ELF-1 (cell line): ENCODE data around the gene TRERF1.

Experiments
- DNase-seq: peaks from one replicate; pipeline ENCODE4 v3.0.0-alpha.2; 2016; ENCODE audit warnings: low read depth, low spot score

The TRERF1 gene

DNA sequence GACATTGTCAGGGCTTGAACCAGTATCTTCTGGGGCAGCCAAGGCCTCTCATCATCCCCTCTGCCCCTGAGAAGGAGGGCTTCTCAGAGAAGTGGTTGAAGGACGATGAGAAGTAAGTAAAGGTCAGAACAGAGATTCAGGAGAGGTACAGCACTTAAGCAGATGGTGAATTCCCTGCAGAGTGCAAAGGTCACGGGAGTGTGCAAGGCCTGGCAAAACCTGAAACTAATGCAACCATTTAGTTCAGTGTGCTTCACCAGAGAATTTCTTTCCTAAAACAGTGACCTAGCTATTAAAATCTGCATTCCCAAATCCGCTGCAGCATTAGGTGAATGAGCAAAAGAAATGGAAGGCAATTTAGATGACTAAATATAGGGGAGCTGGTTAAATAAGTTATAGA is 58.4 kb downstream of the TRERF1 start:
- no peak for DNase-seq

DNA sequence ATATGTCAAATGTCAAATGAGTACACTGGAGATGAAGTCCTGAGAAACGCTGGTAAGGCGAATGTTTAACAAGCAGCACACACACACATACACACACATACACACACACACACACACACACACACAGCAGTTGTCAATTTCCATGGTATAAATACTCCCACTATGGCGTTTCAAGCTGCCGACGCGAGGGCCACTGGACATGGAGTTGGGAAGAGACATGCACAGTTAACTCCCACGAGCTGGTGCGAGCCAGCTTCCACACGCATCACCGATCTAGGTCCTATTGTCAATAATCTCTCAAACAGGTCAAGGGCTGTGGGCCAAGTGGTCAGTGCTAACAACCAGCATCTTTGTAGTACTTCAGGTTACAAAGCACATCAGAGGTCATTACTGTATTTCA is 58.9 kb downstream of the TRERF1 start:
- DNase-seq, result no peak

DNA sequence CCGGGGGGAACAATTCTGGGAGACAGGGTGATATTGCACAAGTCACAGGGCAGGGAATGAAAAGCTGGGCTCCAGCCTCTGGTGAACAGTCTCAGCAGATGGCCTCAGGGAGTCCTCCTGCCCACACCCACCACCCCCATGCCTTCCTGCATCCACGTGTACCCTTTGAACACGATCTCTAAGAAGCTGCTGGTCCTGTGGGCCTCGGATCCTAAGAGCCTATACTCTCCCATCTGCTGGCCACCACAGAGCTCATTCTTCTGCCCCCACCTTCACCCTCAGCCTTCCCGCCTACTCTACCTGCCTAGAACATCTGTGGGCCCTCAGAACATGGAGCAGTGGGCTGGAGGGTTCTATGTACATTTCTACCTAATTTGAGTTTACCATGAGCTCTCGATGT is 60.3 kb downstream of the TRERF1 start:
- DNase-seq, result no peak

- DNase-seq, result no peak
Observed at GRCh38 chr6:42390228-42390934, 61.3 kb downstream of the TRERF1 start.

- DNase-seq, result no peak
Observed at GRCh38 chr6:42389736-42390135, 62.0 kb downstream of the TRERF1 start.

- no peak for DNase-seq
Observed at GRCh38 chr6:42388046-42388445, 63.7 kb downstream of the TRERF1 start.

DNA sequence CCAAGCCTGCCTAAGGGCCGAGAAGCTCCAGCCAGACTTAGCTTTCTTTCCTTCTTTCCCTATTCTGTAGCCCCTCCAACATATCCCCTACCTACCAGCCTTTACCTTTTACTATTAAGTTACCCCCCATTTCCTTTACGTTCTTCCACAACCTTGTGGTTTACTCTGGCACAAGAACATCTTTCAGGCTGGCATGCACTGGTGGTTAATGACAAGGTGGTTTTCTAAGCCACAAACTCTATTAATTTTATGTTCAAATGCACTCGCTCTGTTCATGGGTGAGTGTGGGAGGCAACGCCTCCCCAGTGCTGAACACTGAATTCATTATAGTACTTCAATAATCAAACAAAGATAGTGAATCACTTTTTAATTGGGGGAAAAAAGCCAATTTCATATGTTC is 64.4 kb downstream of the TRERF1 start:
- DNase-seq, result no peak

DNA sequence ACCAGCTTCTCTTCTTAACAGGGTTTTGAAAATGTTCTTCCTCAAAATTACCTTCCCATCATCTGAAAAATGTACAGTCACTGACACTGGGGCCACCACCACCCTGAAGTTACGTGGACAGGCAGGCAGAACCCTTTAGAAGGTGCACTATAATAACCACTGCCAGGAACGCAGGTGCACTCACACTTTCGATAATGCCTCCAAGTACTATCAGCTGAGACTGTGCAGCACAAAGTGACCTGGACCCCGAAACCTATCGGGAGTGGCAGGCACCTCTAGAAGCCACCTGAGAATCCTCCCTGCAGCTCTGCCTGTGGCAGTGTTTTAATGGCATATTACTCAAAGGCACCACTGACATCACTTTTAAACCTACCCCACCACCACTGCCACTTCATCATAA is 66.4 kb downstream of the TRERF1 start:
- no peak for DNase-seq

DNA sequence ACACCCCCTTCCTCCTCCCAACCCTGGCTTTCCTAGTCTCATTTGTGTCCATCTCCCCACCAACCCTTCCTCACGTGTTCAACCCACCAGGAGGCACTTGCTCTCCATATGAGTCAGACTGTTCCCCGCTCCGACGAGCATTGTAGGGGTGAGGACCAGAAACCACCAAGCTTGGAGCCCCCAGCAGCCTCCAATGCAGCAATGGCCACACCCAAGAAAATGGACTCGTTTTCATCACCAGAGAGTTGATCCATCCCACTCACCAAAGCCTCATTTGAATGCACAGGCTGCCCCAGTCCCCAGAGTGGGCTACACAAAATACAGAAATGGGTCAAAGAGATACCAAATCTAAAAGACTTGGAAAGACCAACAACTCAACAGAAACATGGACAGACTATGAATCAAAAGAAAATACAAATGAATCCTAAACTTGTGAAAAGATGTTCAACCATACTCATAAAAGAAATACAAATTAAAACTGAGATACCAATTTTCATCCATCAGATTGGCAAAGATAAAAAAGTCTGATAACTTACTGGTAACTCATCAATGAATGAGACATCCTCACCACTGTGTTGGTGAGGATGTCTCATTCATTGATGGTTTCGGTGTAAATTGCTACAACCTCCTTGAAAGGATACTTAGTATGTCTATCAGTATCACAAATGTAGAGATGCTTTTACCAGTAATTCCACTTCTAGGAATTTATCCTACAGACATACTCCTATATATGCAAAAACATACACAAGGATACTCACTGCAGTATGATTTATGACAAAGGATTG is 68.1 kb downstream of the TRERF1 start:
- DNase-seq, result no peak

- DNase-seq, result no peak
Observed at GRCh38 chr6:42381850-42382249, 69.9 kb downstream of the TRERF1 start.

- DNase-seq, result no peak
Observed at GRCh38 chr6:42380228-42380979, 71.3 kb downstream of the TRERF1 start.

- DNase-seq, result no peak
Observed at GRCh38 chr6:42378536-42378935, 73.2 kb downstream of the TRERF1 start.

- no peak for DNase-seq
Observed at GRCh38 chr6:42378125-42378524, 73.6 kb downstream of the TRERF1 start.

DNA sequence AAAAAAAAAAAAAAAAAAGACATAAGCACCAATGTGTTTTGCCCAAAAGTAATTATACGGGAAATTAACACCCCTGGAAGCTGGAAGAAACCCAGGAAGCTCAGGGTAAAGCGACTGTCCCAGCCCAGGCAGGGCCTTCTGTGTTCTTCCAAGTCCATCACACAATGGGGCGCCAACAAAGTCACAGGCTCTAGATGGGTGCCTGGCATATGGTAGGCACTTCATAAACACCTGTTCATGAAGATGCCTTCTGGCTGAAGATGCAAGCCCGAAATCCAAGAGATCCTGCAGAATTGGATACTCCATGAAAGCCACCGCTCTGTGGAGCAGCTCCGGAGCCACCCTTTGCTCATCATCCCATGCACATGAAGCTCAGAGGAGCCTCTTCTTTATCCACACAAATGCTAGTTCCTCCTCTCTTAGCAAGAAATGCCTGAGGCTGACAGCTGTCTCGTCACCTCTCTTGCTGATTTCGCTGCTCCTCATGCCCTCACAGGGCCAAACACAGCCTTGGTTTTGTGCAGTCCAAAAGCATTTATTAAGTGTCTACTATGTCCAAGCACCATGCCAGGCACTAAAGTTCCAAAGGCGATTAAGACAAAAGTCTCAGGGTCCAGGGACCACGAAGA is 76.6 kb downstream of the TRERF1 start:
- no peak for DNase-seq

GRCh38 chr6:42374018-42374669 is 77.6 kb downstream of the TRERF1 start:
- DNase-seq, result no peak

DNA sequence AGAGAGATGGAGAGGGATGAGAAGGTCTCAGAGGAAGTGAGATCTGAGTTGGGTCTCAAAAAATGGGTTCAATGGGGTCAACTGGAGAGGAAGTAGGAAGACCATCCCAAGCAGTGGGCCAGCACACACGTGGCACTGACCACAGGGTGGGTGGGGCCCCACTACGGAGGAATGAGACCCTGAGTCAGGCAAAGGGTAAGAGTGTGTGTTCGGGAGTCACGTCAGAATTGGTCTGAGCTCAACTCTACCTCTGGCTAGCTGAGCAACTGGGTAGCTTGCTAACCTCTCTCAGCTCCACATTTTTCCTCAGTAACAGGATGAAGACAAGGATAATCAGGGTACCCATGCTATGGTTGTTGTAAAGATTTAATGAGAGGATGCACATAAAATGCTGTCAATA is 79.0 kb downstream of the TRERF1 start:
- no peak for DNase-seq

DNA sequence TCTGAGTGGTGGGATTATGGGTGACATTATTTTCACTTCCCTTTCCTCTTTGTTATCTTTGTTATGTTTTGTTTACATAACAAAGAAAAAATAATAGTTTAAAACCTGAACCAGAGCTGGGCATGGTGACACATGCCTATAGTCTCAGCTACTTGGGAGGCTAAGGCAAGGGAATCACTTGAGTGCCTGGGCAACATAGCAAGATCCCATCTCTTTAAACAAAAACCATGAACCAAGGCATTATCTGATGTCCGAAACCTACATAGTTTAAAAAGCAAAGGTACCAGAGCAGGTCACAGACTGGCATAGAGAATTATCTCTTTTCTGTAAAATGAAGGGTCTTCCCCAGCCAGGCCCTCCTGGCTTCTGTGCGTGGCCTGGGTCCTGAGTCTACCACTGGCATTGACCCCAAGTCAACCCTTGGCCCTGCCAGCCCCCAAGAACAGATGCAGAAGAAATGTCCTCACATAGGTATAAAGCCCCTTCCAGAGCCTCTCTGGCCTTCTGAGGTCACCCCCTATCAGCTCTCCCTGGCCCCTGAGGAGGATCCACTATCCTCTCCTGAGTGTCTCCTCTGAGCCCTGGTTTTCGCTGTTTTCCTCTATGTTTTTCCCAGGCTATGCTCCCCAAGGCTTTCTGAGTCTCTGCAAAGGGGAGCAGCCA is 81.3 kb downstream of the TRERF1 start:
- no peak for DNase-seq

- DNase-seq, result no peak
Observed at GRCh38 chr6:42369568-42369967, 82.2 kb downstream of the TRERF1 start.

GRCh38 chr6:42368181-42368580 is 83.5 kb downstream of the TRERF1 start:
- DNase-seq, result no peak

DNA sequence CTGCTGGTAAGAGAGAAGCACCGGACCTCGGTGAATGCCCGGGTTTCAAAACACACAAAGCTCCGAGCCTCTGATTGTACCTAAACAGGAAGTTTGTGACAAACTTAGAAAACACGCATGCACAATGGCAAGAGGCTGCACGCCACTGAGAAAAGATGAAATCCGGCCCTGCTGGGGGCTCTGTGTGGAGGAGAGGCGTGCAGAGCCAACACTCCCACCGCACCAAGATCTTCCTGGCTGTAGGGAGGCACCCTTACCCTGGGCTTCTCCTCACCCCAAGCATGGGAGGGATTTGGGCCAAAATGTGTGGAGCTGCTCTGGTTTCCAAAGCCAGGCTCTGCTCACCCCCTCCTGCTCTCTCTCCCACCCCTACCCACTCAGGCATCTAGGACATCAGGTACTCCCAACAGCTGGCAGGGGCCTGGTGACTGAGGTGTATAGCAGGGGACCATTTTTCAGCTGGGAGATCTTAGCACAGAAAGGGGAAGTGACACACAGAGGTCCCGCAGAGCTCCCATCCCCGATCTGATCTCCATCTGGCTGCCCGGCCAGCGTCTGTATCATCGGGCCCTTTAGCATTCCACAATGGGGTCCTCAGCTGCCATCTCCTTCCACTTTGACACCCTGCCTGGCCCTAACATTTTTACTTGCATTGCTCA is 84.2 kb downstream of the TRERF1 start:
- DNase-seq, result no peak

- DNase-seq, result no peak
Observed at GRCh38 chr6:42366999-42367352, 84.8 kb downstream of the TRERF1 start.
